ENCODE results near the gene PRR15L. TPM values are rescaled to one million over a fixed set of nuclear protein-coding genes. Genes with fewer than 3 reads are reported as not detected.

PRR15L gene
- total RNA-seq, 1 experiment from 2014 or later: not detected

- Histone ChIP-seq H3K4me3 (no peak overlapping the region), H3K36me3 (no peaks in the 10 kb centered on the region)
Measured at GRCh38 chr17:47959825-47960655, 2.4 kb upstream of the PRR15L start.

GRCh38 chr17:47956791-47957590 lies 692 bp downstream of the PRR15L start:
- Histone ChIP-seq H3K9me3 (replicated peaks) (no peaks in the 10 kb centered on the region), H3K4me3 (no peak overlapping the region), H3K4me1 (no peaks in the 10 kb centered on the region; the same call in 1 of the 2 replicates), H3K36me3 (no peaks in the 10 kb centered on the region), H3K27me3 (peaks cover 9% of the 10 kb centered on the region), H3K27ac (no peak overlapping the region)
- no peak for DNase-seq

More at GRCh38 chr17:47959825-47960655, 2.4 kb upstream of the PRR15L start:
- Histone ChIP-seq H3K9me3 (replicated peaks) (no peaks in the 10 kb centered on the region), H3K4me1 (no peaks in the 10 kb centered on the region; the same call in 1 of the 2 replicates), H3K27me3 (peaks cover 18% of the 10 kb centered on the region), H3K27ac (no peak overlapping the region)
- no peak for DNase-seq

GRCh38 chr17:47955497-47956461 lies 1.9 kb downstream of the PRR15L start:
- no peaks in the 10 kb centered on the region for H3K36me3 ChIP-seq

GRCh38 chr17:47953909-47954308 lies 3.8 kb downstream of the PRR15L start:
- Histone ChIP-seq H3K9me3 (replicated peaks) (no peaks in the 10 kb centered on the region), H3K27ac (no peak overlapping the region), H3K36me3 (no peaks in the 10 kb centered on the region), H3K27me3 (peaks cover 4% of the 10 kb centered on the region), H3K4me1 (no peaks in the 10 kb centered on the region; the same call in 1 of the 2 replicates), H3K4me3 (no peak overlapping the region)
- no peak for DNase-seq

More at GRCh38 chr17:47955497-47956461, 1.9 kb downstream of the PRR15L start:
- DNase-seq: no peak
- H3K27ac ChIP-seq: no peak overlapping the region
- peaks cover 9% of the 10 kb centered on the region for H3K27me3 ChIP-seq
- no peak overlapping the region for H3K4me3 ChIP-seq
- H3K4me1 ChIP-seq: no peaks in the 10 kb centered on the region; the same call in 1 of the 2 replicates
- H3K9me3 ChIP-seq (replicated peaks): no peaks in the 10 kb centered on the region

- no peak for DNase-seq
- no peaks in the 10 kb centered on the region for H3K9me3 ChIP-seq (replicated peaks)
Measured at GRCh38 chr17:47952171-47953021, 5.3 kb downstream of the PRR15L start.

DNA sequence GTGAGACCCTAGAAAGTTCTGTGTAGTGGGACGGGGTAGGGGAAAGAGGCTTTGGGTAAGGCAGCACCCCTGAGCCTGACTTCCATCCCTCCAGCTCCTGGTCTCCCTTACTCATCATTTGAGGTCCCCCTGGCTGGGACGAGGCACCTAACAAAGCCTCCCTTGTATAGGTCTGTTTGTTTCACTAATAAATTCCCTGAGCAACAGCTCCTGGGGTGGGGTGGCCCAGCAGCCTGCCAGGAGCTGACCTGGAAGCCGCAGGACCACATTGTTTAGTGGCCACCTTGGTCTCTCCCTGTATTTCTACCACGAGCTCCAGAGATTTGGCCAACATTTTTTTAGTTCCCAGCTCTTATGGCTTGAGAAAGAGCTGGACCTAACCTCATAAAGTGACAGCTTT lies 7.2 kb downstream of the PRR15L start:
- Histone ChIP-seq H3K27me3 (no peaks in the 10 kb centered on the region), H3K4me3 (no peak overlapping the region), H3K9me3 (replicated peaks) (no peaks in the 10 kb centered on the region), H3K36me3 (no peaks in the 10 kb centered on the region), H3K27ac (no peak overlapping the region), H3K4me1 (no peaks in the 10 kb centered on the region)
- DNase-seq: no peak

More at GRCh38 chr17:47952171-47953021, 5.3 kb downstream of the PRR15L start:
- Histone ChIP-seq H3K27ac (no peak overlapping the region), H3K27me3 (no peaks in the 10 kb centered on the region; the same call in 1 of the 2 replicates), H3K4me1 (no peaks in the 10 kb centered on the region; the same call in 1 of the 2 replicates), H3K36me3 (no peaks in the 10 kb centered on the region), H3K4me3 (no peak overlapping the region)

GRCh38 chr17:47949946-47950345 lies 7.7 kb downstream of the PRR15L start:
- H3K4me3 ChIP-seq: no peak overlapping the region
- H3K36me3 ChIP-seq: no peaks in the 10 kb centered on the region
- DNase-seq: no peak
- no peaks in the 10 kb centered on the region for H3K27me3 ChIP-seq
- H3K9me3 ChIP-seq (replicated peaks): no peaks in the 10 kb centered on the region
- no peaks in the 10 kb centered on the region for H3K4me1 ChIP-seq
- no peak overlapping the region for H3K27ac ChIP-seq

DNA sequence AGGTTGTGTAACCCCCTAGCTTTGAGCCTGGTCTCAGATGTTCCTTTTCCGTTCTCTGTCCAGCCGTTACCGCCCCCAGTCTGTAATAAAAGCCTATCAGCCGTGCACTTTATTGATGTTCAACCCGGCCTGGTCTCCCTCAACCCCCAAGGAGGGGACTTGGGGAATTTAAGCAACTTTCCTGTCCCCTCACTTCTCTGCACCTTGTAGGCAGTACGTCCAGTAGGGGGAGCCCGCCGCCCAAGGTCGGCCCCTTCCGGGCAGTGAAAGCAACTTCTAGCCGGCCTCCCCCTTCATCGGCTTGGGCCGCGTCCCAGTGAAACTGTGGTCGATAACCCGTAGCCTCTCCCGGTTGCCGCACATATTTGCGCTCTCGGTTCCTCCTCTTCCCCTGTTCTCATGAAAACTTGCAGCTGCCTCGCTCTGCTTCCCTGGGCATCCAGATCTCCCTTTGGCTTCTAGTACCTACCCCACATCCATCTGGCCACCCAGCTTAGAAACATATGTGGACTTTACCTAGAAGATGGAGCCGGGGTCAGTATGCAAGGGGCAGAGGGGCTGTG lies 8.4 kb downstream of the PRR15L start:
- Histone ChIP-seq H3K4me3 (peak overlapping the region; percentile 11; the same call in 1 of the 2 replicates), H3K9me3 (replicated peaks) (no peaks in the 10 kb centered on the region), H3K4me1 (no peaks in the 10 kb centered on the region), H3K27me3 (no peaks in the 10 kb centered on the region), H3K36me3 (no peaks in the 10 kb centered on the region), H3K27ac (no peak overlapping the region)
- DNase-seq: peak; percentile 88 to 91

GRCh38 chr17:47948706-47949196 lies 8.9 kb downstream of the PRR15L start:
- Histone ChIP-seq H3K27ac (no peak overlapping the region), H3K27me3 (no peaks in the 10 kb centered on the region)
- DNase-seq: no peak

GRCh38 chr17:47946929-47947397 lies 10.7 kb downstream of the PRR15L start:
- Histone ChIP-seq H3K27ac (no peak overlapping the region), H3K36me3 (no peaks in the 10 kb centered on the region), H3K4me3 (no peak overlapping the region), H3K4me1 (peaks cover 3% of the 10 kb centered on the region; the same call in 1 of the 2 replicates), H3K27me3 (no peaks in the 10 kb centered on the region), H3K9me3 (replicated peaks) (no peaks in the 10 kb centered on the region)
- DNase-seq: peak; percentile 73 to 76

More at GRCh38 chr17:47948706-47949196, 8.9 kb downstream of the PRR15L start:
- Histone ChIP-seq H3K4me1 (no peaks in the 10 kb centered on the region), H3K36me3 (no peaks in the 10 kb centered on the region), H3K9me3 (replicated peaks) (no peaks in the 10 kb centered on the region), H3K4me3 (no peak overlapping the region)

- no peak overlapping the region for H3K4me3 ChIP-seq
- H3K4me1 ChIP-seq: peaks cover 3% of the 10 kb centered on the region; the same call in 1 of the 2 replicates
- DNase-seq: no peak
- H3K9me3 ChIP-seq (replicated peaks): no peaks in the 10 kb centered on the region
- H3K27ac ChIP-seq: no peak overlapping the region
- no peaks in the 10 kb centered on the region for H3K36me3 ChIP-seq
- no peaks in the 10 kb centered on the region for H3K27me3 ChIP-seq
Measured at GRCh38 chr17:47946516-47946915, 11.2 kb downstream of the PRR15L start.

DNA sequence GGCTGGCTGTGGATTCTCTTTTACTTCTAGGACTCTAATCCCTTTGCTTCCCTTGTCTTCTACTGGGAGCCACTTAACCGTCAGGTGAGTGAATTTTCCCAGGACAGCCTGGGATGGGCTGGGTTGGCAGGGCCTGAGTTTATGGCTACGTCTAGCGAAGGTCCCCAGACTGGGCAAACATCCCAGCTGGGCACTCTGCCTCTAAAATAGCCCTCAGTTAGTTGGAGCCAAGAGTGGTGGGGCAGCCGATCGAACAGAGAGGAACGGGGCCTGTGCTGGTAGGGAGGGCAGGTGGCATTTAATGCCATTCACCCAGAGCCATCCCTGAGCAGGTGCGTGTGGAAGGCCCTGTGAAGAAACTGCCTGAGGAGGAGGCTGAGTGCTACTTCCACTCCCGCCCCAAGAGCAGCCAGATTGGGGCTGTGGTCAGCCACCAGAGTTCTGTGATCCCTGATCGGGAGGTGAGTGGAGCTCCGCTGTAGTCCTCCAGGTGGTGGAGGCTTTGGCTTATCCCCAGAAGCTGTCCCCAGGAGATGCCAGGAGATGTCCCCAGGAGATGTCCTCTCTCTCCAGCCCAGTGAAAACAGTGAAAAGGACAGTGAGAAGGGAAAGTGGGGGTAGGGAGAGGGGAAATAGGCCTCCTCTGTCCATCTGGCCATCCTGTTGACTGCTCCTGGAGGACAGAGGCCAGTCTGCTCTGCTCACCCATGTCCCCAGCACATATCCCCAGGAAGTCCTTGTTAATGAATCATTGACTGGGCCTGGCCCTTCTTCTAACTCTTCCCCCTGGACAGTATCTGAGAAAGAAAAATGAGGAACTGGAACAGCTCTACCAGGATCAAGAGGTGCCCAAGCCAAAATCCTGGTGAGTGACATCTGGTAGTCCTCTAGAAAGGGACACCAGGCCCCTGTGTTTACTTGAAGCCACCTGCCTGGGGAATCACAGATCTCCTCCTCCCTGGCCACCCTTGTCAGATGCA lies 11.9 kb downstream of the PRR15L start:
- H3K36me3 ChIP-seq: no peaks in the 10 kb centered on the region
- H3K27ac ChIP-seq: no peak overlapping the region
- no peak overlapping the region for H3K4me3 ChIP-seq
- peaks cover 5% of the 10 kb centered on the region; the same call in 1 of the 2 replicates for H3K4me1 ChIP-seq
- no peak for DNase-seq
- no peaks in the 10 kb centered on the region for H3K9me3 ChIP-seq (replicated peaks)
- no peaks in the 10 kb centered on the region for H3K27me3 ChIP-seq

Data from SJCRH30 (cell line).